K562 (cell line): Measurements from ENCODE around the gene SCN4A. TPM values are rescaled to one million over a fixed set of nuclear protein-coding genes. Genes with fewer than 3 reads are reported as not detected.

Source experiments
- ATAC-seq: fragments of 200-7000 bp; cut with Tn5 transposase; 3 replicates; pipeline ENCODE4 v1.9.1; 2020; ENCODE audit warnings: moderate library complexity
- BruUV-seq: library from RNA; stranded (reverse); fragments of 400-500 nt; replicated peaks from 2 replicates; lab custom pipeline; 2021; lab: Mats Ljungman, UMichigan
- CTCF ChIA-PET: fragments of 300-600 bp; formaldehyde crosslinking; extraction: SDS; loops from one replicate; lab custom pipeline; 2021; ENCODE audit warnings: low intra/inter-chr PET ratio; lab: Yijun Ruan, JAX
- POLR2A ChIA-PET: fragments of 300-600, 350-650 bp; sonication (Branson Sonifier 250); formaldehyde crosslinking; extraction: SDS; loops from one replicate; lab custom pipeline; 2021; ENCODE audit warnings: antibody characterized with exemption, inconsistent platforms; lab: Yijun Ruan, JAX
- DNase-seq, 4 experiments: peaks; one replicate each; pipeline versions ENCODE4 v3.0.0 to v3.0.0-alpha.2; 2011 to 2018; ENCODE audit warnings: low spot score in 3 of 4, mixed read lengths in 3 of 4; ENCODE audit errors: extremely low read depth in 1 of 4
- FAIRE-seq: peaks from 2 replicates; lab custom pipeline; 2011; peaks lifted over from hg19 to GRCh38; lab: Jason Lieb, UNC
- H2AFZ ChIP-seq: 2 replicates; pipeline ENCODE4 v1.6.0; 2011; ENCODE audit warnings: low read depth, low read length, control low read depth, inconsistent platforms
- H3K27ac ChIP-seq: fragments of 200-600 bp; 3 replicates; pipeline ENCODE4 v1.8.0; 2011; ENCODE audit warnings: low read depth, mild to moderate bottlenecking, control low read depth, inconsistent platforms, low read length, moderate library complexity, mixed read lengths; ENCODE audit errors: extremely low read depth
- H3K27me3 ChIP-seq, 2 experiments: fragments of 300-600 bp in 1 of 2; 2 replicates in 1 of 2; 3 replicates in 1 of 2; pipeline versions ENCODE4 v1.6.0 to v1.8.0; 2011; ENCODE audit warnings: inconsistent platforms in 2 of 2, low read length in 2 of 2, mild to moderate bottlenecking in 1 of 2, mixed read lengths in 1 of 2, moderate library complexity in 1 of 2; ENCODE audit not compliant: control insufficient read depth in 2 of 2, insufficient read depth in 2 of 2
- H3K36me3 ChIP-seq: fragments of 300-600 bp; 3 replicates; pipeline ENCODE4 v1.8.0; 2011; ENCODE audit warnings: mild to moderate bottlenecking, low read length, inconsistent platforms; ENCODE audit not compliant: control insufficient read depth, insufficient read depth
- H3K4me1 ChIP-seq, 2 experiments: fragments of 200-600 bp in 1 of 2; replicated peaks in 1 of 2; 2 replicates in 1 of 2; 3 replicates in 1 of 2; pipeline versions ENCODE4 v1.5.1 to v1.8.0; 2011; ENCODE audit warnings: inconsistent platforms in 2 of 2, low read length in 2 of 2, mild to moderate bottlenecking in 1 of 2, mixed read lengths in 1 of 2, moderate library complexity in 1 of 2; ENCODE audit not compliant: control insufficient read depth in 2 of 2, insufficient read depth in 2 of 2
- H3K4me2 ChIP-seq: 2 replicates; pipeline ENCODE4 v1.6.1; 2011; ENCODE audit warnings: low read length, control low read depth, inconsistent platforms, mixed read lengths; ENCODE audit not compliant: insufficient read depth
- H3K4me3 ChIP-seq: fragments of 200-600 bp; sonication (generic), shearing (Covaris generic); 2 replicates; pipeline ENCODE4 v1.5.1; 2016; ENCODE audit warnings: control low read depth, inconsistent platforms
- H3K79me2 ChIP-seq: fragments of 200-600 bp; 3 replicates; pipeline ENCODE4 v1.8.0; 2011; ENCODE audit warnings: low read length, inconsistent platforms; ENCODE audit not compliant: control insufficient read depth, insufficient read depth
- H3K9ac ChIP-seq, 2 experiments: 2 replicates each; pipeline versions ENCODE4 v1.6.0 to v1.6.1; 2011; ENCODE audit warnings: low read depth in 2 of 2, low read length in 2 of 2, control low read depth in 1 of 2, inconsistent platforms in 1 of 2, mild to moderate bottlenecking in 1 of 2, mixed read lengths in 1 of 2; ENCODE audit not compliant: insufficient read depth in 1 of 2
- H3K9me1 ChIP-seq: one replicate; pipeline ENCODE4 v1.6.0; 2011; ENCODE audit warnings: inconsistent platforms, mild to moderate bottlenecking, low read length, moderate library complexity; ENCODE audit not compliant: control insufficient read depth, insufficient read depth
- H3K9me3 ChIP-seq: replicated peaks from 2 replicates; pipeline ENCODE4 v1.5.1; 2011; ENCODE audit warnings: low read depth, low read length, inconsistent platforms; ENCODE audit not compliant: control insufficient read depth, insufficient read depth
- H4K20me1 ChIP-seq: replicated peaks from 2 replicates; pipeline ENCODE4 v1.6.1; 2011; ENCODE audit warnings: low read length, inconsistent platforms, mixed read lengths; ENCODE audit not compliant: control insufficient read depth, insufficient read depth
- EZH2 ChIP-seq: IDR thresholded peaks from 2 replicates; pipeline ENCODE4 v1.6.1; 2012; ENCODE audit warnings: low read depth, mild to moderate bottlenecking, inconsistent platforms, low read length, borderline replicate concordance
- FOSL1 ChIP-seq: fragments of 200-800 bp; sonication (Bioruptor generic); conservative IDR thresholded peaks from 2 replicates; pipeline ENCODE4 v1.6.1; 2016; ENCODE audit warnings: missing genetic modification characterization, missing compliant biosample characterization
- JUND ChIP-seq, 2 experiments: IDR thresholded peaks; 2 replicates in 1 of 2; 3 replicates in 1 of 2; pipeline ENCODE4 v1.6.1; 2011; ENCODE audit warnings: borderline replicate concordance in 2 of 2, low read depth in 2 of 2, low read length in 2 of 2, improper control_type of control experiment in 1 of 2, missing biosample characterization in 1 of 2, missing genetic modification characterization in 1 of 2, missing genetic modification reagents in 1 of 2
- ZNF507 ChIP-seq: conservative IDR thresholded peaks from 2 replicates; pipeline ENCODE4 v1.6.1; 2017; ENCODE audit warnings: missing genetic modification characterization, missing compliant biosample characterization
- WGBS: fragments of 100-300 bp; shearing (Covaris generic); methylation state at CpG from one replicate; pipeline ENCODE4 v1.1.6; 2016; ENCODE audit warnings: low coverage, mixed read lengths; ENCODE audit not compliant: insufficient coverage; ENCODE audit errors: missing lambda C conversion rate; 5-methylcytosine and 5-hydroxymethylcytosine counted together
- in situ Hi-C: fragments of 300-500 bp; cut with MboI; formaldehyde crosslinking; loops from 4 replicates; pipeline ENCODE4 v1.15.0; 2018; ENCODE audit warnings: inconsistent platforms, mixed read lengths
- intact Hi-C: fragments of 100-400 bp; cut with micrococcal nuclease; formaldehyde crosslinking; loops from 2 replicates; pipeline ENCODE4 v1.14.2; 2022
- polyA plus RNA-seq, 8 experiments: library from polyadenylated mRNA; depleted of rRNA in 4 of 8; stranded (reverse) in 5 of 8; unstranded in 3 of 8; fragments of >200 nt; fragmentation: Nextera tagmentation in 2 of 8; fragmentation: Illumina TruSeq in 1 of 8; extraction: Ambion mirVana in 2 of 8; extraction: Trizol in 1 of 8; gene quantifications; 2 replicates each; pipeline versions ENCODE4 v1.2.1 to v1.2.3, GENCODE V29; 2011 to 2014; ENCODE audit warnings: inconsistent platforms in 1 of 8, missing spikeins in 1 of 8
- total RNA-seq, 7 experiments: library from RNA; depleted of rRNA in 6 of 7; stranded (reverse); fragments of >200 nt in 6 of 7; fragmentation: Illumina TruSeq in 2 of 7; extraction: Trizol in 2 of 7; gene quantifications; 2 replicates each; pipeline versions ENCODE4 v1.2.1 to v1.2.3, GENCODE V29; 2011 to 2021; ENCODE audit warnings: low replicate concordance in 1 of 7
- TF ChIP-seq, protein P1 (sequence below): sonication (generic); formaldehyde crosslinking; IDR thresholded peaks from 2 replicates; pipeline ENCODE4 v1.8.0; 2022; ENCODE audit warnings: mild to moderate bottlenecking, missing genetic modification reagents
- TF ChIP-seq, protein P2 (sequence below): fragments of 450-650 bp; IDR thresholded peaks from 2 replicates; pipeline ENCODE4 v1.6.1; 2017; ENCODE audit warnings: mild to moderate bottlenecking, moderate library complexity

The SCN4A gene
- total and polyA plus RNA-seq, 9 of the 15 experiments (the other 6 are each of a cell fraction or from before 2014, with no cell fraction given): 0.29 to 2.6 (median 1.4) TPM

DNA sequence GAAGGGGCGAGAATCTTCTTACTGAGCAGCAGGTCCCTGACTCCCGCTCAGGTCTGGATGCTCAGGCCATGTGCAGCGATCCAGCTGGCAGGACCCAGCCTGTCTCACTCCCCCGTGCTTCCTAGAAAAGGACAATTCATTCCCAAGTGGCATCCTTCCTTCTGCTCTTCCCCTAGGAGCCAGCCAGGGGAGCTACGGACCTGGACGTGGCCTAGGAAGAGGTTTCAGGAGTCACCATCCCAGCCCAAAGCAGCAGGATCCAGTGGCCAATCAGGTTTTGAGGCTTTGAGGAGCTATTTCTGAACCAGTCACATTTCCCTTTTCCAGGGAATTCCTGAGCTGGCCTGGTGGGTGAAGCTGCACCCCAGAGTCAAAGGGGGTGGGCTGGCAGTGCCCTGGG lies 32.8 kb downstream of the SCN4A start:
- H3K4me3 ChIP-seq: no peak overlapping the region
- ATAC-seq (no peak; the same call in 2 of the 3 replicates), DNase-seq (no peak), FAIRE-seq (no peak)
- in situ Hi-C loops (no loop called here), intact Hi-C loops (loop anchor here (10.0 kb wide), 1 partner anchor 85 kb away; the partner anchor contains the start of gene ICAM2)
- ChIA-PET CTCF (no interaction called here), POLR2A (interaction anchor here (0.9 kb wide), 1 partner anchor 9 kb away, joined by 5 read pairs; the partner anchor contains the start of gene CD79B)
- no peak overlapping the region for H3K4me2 ChIP-seq
- no peaks in the 10 kb centered on the region for H3K36me3 ChIP-seq
- H3K4me1 ChIP-seq: peaks cover 0 to 28% of the 10 kb centered on the region in 2 experiments; a peak in 3 of 5 replicates
- H3K9ac ChIP-seq: peak overlapping the region in 1 of 2 experiments; percentile 41; a peak in 1 of 4 replicates
- no peak overlapping the region for H3K27ac ChIP-seq
- 17% methylated on average over 6 of the region's 6 CpGs for WGBS
- H3K9me3 ChIP-seq: no peaks in the 10 kb centered on the region; the same call in 1 of the 2 replicates
- no peaks in the 10 kb centered on the region; the same call in 1 of the 2 replicates for H4K20me1 ChIP-seq
- H3K27me3 ChIP-seq: peaks cover 21 to 56% of the 10 kb centered on the region in 2 experiments
- H3K9me1 ChIP-seq: no peaks in the 10 kb centered on the region
- BruUV-seq: no TSS peak
- TF ChIP-seq FOSL1 (tag): no peak
- TF ChIP-seq ZNF507 (tag): no peak
- no peak for TF ChIP-seq JUND (IDR thresholded peaks at IDR 0.05; ENCODE audit: borderline replicate concordance, low read depth, low read length)
- no peak for TF ChIP-seq JUND (tag; IDR thresholded peaks at IDR 0.05; ENCODE audit: borderline replicate concordance, low read depth, low read length)
- TF ChIP-seq, protein P1, sequence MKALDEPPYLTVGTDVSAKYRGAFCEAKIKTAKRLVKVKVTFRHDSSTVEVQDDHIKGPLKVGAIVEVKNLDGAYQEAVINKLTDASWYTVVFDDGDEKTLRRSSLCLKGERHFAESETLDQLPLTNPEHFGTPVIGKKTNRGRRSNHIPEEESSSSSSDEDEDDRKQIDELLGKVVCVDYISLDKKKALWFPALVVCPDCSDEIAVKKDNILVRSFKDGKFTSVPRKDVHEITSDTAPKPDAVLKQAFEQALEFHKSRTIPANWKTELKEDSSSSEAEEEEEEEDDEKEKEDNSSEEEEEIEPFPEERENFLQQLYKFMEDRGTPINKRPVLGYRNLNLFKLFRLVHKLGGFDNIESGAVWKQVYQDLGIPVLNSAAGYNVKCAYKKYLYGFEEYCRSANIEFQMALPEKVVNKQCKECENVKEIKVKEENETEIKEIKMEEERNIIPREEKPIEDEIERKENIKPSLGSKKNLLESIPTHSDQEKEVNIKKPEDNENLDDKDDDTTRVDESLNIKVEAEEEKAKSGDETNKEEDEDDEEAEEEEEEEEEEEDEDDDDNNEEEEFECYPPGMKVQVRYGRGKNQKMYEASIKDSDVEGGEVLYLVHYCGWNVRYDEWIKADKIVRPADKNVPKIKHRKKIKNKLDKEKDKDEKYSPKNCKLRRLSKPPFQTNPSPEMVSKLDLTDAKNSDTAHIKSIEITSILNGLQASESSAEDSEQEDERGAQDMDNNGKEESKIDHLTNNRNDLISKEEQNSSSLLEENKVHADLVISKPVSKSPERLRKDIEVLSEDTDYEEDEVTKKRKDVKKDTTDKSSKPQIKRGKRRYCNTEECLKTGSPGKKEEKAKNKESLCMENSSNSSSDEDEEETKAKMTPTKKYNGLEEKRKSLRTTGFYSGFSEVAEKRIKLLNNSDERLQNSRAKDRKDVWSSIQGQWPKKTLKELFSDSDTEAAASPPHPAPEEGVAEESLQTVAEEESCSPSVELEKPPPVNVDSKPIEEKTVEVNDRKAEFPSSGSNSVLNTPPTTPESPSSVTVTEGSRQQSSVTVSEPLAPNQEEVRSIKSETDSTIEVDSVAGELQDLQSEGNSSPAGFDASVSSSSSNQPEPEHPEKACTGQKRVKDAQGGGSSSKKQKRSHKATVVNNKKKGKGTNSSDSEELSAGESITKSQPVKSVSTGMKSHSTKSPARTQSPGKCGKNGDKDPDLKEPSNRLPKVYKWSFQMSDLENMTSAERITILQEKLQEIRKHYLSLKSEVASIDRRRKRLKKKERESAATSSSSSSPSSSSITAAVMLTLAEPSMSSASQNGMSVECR (CRISPR knock-in tag): no peak
- TF ChIP-seq, protein P2, sequence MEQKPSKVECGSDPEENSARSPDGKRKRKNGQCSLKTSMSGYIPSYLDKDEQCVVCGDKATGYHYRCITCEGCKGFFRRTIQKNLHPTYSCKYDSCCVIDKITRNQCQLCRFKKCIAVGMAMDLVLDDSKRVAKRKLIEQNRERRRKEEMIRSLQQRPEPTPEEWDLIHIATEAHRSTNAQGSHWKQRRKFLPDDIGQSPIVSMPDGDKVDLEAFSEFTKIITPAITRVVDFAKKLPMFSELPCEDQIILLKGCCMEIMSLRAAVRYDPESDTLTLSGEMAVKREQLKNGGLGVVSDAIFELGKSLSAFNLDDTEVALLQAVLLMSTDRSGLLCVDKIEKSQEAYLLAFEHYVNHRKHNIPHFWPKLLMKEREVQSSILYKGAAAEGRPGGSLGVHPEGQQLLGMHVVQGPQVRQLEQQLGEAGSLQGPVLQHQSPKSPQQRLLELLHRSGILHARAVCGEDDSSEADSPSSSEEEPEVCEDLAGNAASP: no peak
- no peak for TF ChIP-seq EZH2
- H2AFZ ChIP-seq: no peak overlapping the region
- no peaks in the 10 kb centered on the region for H3K79me2 ChIP-seq
